GM23248 (cell line): ENCODE results near the gene ZNF177. TPM values are rescaled to one million over a fixed set of nuclear protein-coding genes. Genes with fewer than 3 reads are reported as not detected.

Experiments
- DNase-seq: peaks from one replicate; pipeline ENCODE4 v3.0.0-alpha.2; 2015
- H2AFZ ChIP-seq: fragments of 200-600 bp; sonication (generic); 2 replicates; pipeline ENCODE4 v1.6.1; 2016; ENCODE audit warnings: antibody characterized with exemption
- H3F3A ChIP-seq: fragments of 200-600 bp; sonication (generic); 2 replicates; pipeline ENCODE4 v1.6.1; 2016; ENCODE audit warnings: mild to moderate bottlenecking, antibody characterized with exemption, mixed run types; ENCODE audit not compliant: insufficient read depth
- H3K27ac ChIP-seq: fragments of 200-600 bp; sonication (generic); 2 replicates; pipeline ENCODE4 v1.5.1; 2016; ENCODE audit warnings: mild to moderate bottlenecking
- H3K27me3 ChIP-seq: fragments of 200-600 bp; sonication (generic); replicated peaks from 2 replicates; pipeline ENCODE4 v1.6.1; 2016; ENCODE audit warnings: mild to moderate bottlenecking; ENCODE audit not compliant: insufficient read depth
- H3K36me3 ChIP-seq: fragments of 200-600 bp; sonication (generic); 2 replicates; pipeline ENCODE4 v1.6.1; 2016; ENCODE audit warnings: low read depth, mild to moderate bottlenecking
- H3K4me1 ChIP-seq: fragments of 200-600 bp; sonication (generic); 2 replicates; pipeline ENCODE4 v1.6.1; 2016; ENCODE audit warnings: mild to moderate bottlenecking; ENCODE audit not compliant: insufficient read depth
- H3K4me2 ChIP-seq: fragments of 200-600 bp; sonication (generic); one replicate; pipeline ENCODE4 v1.6.1; 2016; ENCODE audit warnings: mild to moderate bottlenecking; ENCODE audit not compliant: unreplicated experiment
- H3K4me3 ChIP-seq: fragments of 200-600 bp; sonication (generic); 2 replicates; pipeline ENCODE4 v1.5.1; 2016; ENCODE audit warnings: mild to moderate bottlenecking
- H3K79me2 ChIP-seq: fragments of 200-600 bp; sonication (generic); 2 replicates; pipeline ENCODE4 v1.6.1; 2016; ENCODE audit warnings: mild to moderate bottlenecking; ENCODE audit not compliant: insufficient read depth
- H3K9ac ChIP-seq: fragments of 200-600 bp; sonication (generic); 2 replicates; pipeline ENCODE4 v1.6.1; 2016; ENCODE audit warnings: mild to moderate bottlenecking
- H3K9me2 ChIP-seq: fragments of 200-600 bp; sonication (generic); 2 replicates; pipeline ENCODE4 v1.6.1; 2016; ENCODE audit warnings: mixed run types, mild to moderate bottlenecking, moderate library complexity; ENCODE audit not compliant: insufficient read depth
- H3K9me3 ChIP-seq: fragments of 200-600 bp; sonication (generic); one replicate; pipeline ENCODE4 v1.6.1; 2017; ENCODE audit warnings: low read depth
- H4K20me1 ChIP-seq: fragments of 200-600 bp; sonication (generic); 2 replicates; pipeline ENCODE4 v1.6.0; 2016; ENCODE audit not compliant: insufficient read depth
- EZH2 ChIP-seq: fragments of 200-600 bp; sonication (generic); IDR thresholded peaks from 2 replicates; pipeline ENCODE4 v1.6.1; 2018; ENCODE audit warnings: antibody characterized with exemption, mild to moderate bottlenecking; ENCODE audit not compliant: insufficient read depth, poor library complexity, severe bottlenecking
- EZH2phosphoT487 ChIP-seq: fragments of 200-600 bp; sonication (generic); IDR thresholded peaks from 2 replicates; pipeline ENCODE4 v1.6.1; 2018; ENCODE audit warnings: antibody characterized with exemption, moderate library complexity, mild to moderate bottlenecking, low read depth; ENCODE audit not compliant: insufficient read depth
- WGBS, 2 experiments: methylation state at CpG; one replicate each; pipeline ENCODE4 v1.1.6; 2015 to 2017; ENCODE audit warnings: low lambda C conversion rate in 2 of 2, low coverage in 1 of 2; ENCODE audit errors: missing lambda C conversion rate in 2 of 2; 5-methylcytosine and 5-hydroxymethylcytosine counted together
- in situ Hi-C: fragments of 300-500 bp; cut with MboI; formaldehyde crosslinking; loops from 2 replicates; pipeline ENCODE4 v1.15.0; 2020
- polyA plus RNA-seq: library from polyadenylated mRNA; unstranded; fragments of >200 nt; fragmentation: Nextera tagmentation; extraction: Ambion mirVana; gene quantifications from 2 replicates; pipeline ENCODE4 v1.2.1, GENCODE V29; 2016
- total RNA-seq: library from RNA; depleted of rRNA; stranded (reverse); fragments of >200 nt; shearing (Covaris generic); gene quantifications from 2 replicates; pipeline ENCODE4 v1.2.3, GENCODE V29; 2014

ZNF177 gene
- total and polyA plus RNA-seq, 2 experiments from 2014 or later: 0.61 to 3.2 TPM

GRCh38 chr19:9323557-9323918 lies 39.3 kb upstream of the ZNF177 start:
- in situ Hi-C loops: loop anchor here (25.0 kb wide), 1 partner anchor 464 kb away; no protein-coding TSS in a partner anchor
- H3K9me3 ChIP-seq: no peaks in the 10 kb centered on the region
- H3F3A ChIP-seq: peaks cover 14% of the 10 kb centered on the region; the same call in 1 of the 2 replicates
- peaks cover 38% of the 10 kb centered on the region for H3K79me2 ChIP-seq
- WGBS, 2 experiments: 27 to 29% methylated on average over 9 of the region's 9 CpGs
- H4K20me1 ChIP-seq: no peaks in the 10 kb centered on the region
- no peak for TF ChIP-seq EZH2
- no peak for TF ChIP-seq EZH2phosphoT487
- DNase-seq: peak; percentile 73
- no peaks in the 10 kb centered on the region for H3K27me3 ChIP-seq
- no peaks in the 10 kb centered on the region for H3K4me1 ChIP-seq
- H3K27ac ChIP-seq: peak overlapping the region; percentile 79
- peaks cover 5% of the 10 kb centered on the region for H3K36me3 ChIP-seq
- H3K4me3 ChIP-seq: peak overlapping the region; percentile 94
- H3K4me2 ChIP-seq: peak overlapping the region; percentile 89
- no peaks in the 10 kb centered on the region for H3K9me2 ChIP-seq
- peak overlapping the region; percentile 86 for H3K9ac ChIP-seq
- H2AFZ ChIP-seq: peak overlapping the region; percentile 100

GRCh38 chr19:9323919-9324583 lies 38.8 kb upstream of the ZNF177 start, which contains the start of gene ZNF559:
Gene ZNF559 (plus strand): TSS chr19:9324179. CDS start chr19:9338550, 14,371 bp downstream.
- Histone ChIP-seq H3K9me3 (peaks cover 3% of the 10 kb centered on the region), H3K9ac (peak within 1 kb of the TSS; percentile 86), H3F3A (peaks cover 14% of the 10 kb centered on the region; the same call in 1 of the 2 replicates), H3K36me3 (peaks cover 8% of the 10 kb centered on the region), H3K79me2 (peaks cover 42% of the 10 kb centered on the region), H2AFZ (peak within 1 kb of the TSS; percentile 100), H3K9me2 (no peaks in the 10 kb centered on the region), H3K27me3 (no peaks in the 10 kb centered on the region), H4K20me1 (no peaks in the 10 kb centered on the region), H3K4me1 (no peaks in the 10 kb centered on the region), H3K4me2 (peak within 1 kb of the TSS; percentile 98), H3K4me3 (peak within 1 kb of the TSS; percentile 94), H3K27ac (peak within 1 kb of the TSS; percentile 79)
- in situ Hi-C loops: loop anchor here (25.0 kb wide), 1 partner anchor 463 kb away; no protein-coding TSS in a partner anchor
- no peak for TF ChIP-seq EZH2
- TF ChIP-seq EZH2phosphoT487: no peak
- DNase-seq: peak; percentile 99
- 1 to 2% methylated on average over 42 to 44 of the region's 48 CpGs for WGBS, 2 experiments

- Histone ChIP-seq H3K9ac (peak overlapping the region; percentile 86), H3F3A (peaks cover 14% of the 10 kb centered on the region; the same call in 1 of the 2 replicates), H3K27ac (peak overlapping the region; percentile 79), H3K36me3 (peaks cover 8% of the 10 kb centered on the region), H3K9me2 (no peaks in the 10 kb centered on the region), H3K9me3 (peaks cover 3% of the 10 kb centered on the region), H3K4me3 (peak overlapping the region; percentile 94), H3K4me2 (peak overlapping the region; percentile 98), H3K27me3 (no peaks in the 10 kb centered on the region), H3K4me1 (no peaks in the 10 kb centered on the region), H2AFZ (peak overlapping the region; percentile 100), H3K79me2 (peaks cover 47% of the 10 kb centered on the region), H4K20me1 (no peaks in the 10 kb centered on the region)
- in situ Hi-C loops: loop anchor here (25.0 kb wide), 1 partner anchor 463 kb away; no protein-coding TSS in a partner anchor
- 40 to 45% methylated on average over 9 of the region's 9 CpGs for WGBS, 2 experiments
- DNase-seq: no peak
- TF ChIP-seq EZH2phosphoT487 (no peak), EZH2 (no peak)
These were observed 38.2 kb upstream of the ZNF177 start for GRCh38 chr19:9324584-9324962.

GRCh38 chr19:9329999-9330398 lies 32.8 kb upstream of the ZNF177 start:
- in situ Hi-C loops: no loop called here
- TF ChIP-seq EZH2phosphoT487 (no peak), EZH2 (no peak)
- Histone ChIP-seq H3K4me1 (no peaks in the 10 kb centered on the region), H3K27me3 (no peaks in the 10 kb centered on the region), H2AFZ (no peak overlapping the region), H3K4me2 (no peak overlapping the region), H3K36me3 (peaks cover 54% of the 10 kb centered on the region), H3K79me2 (peaks cover 82% of the 10 kb centered on the region), H4K20me1 (no peaks in the 10 kb centered on the region), H3K9me2 (no peaks in the 10 kb centered on the region), H3K27ac (no peak overlapping the region), H3F3A (no peaks in the 10 kb centered on the region), H3K4me3 (no peak overlapping the region), H3K9me3 (peaks cover 8% of the 10 kb centered on the region), H3K9ac (no peak overlapping the region)
- no peak for DNase-seq
